Activated T-helper 17 cell treated with anti-CD3 and anti-CD28 coated beads, Interleukin-2, amount 50 U/mL, for 72 hours (primary cell): ENCODE results near the gene GCLC. TPM values are rescaled to one million over a fixed set of nuclear protein-coding genes. Genes with fewer than 3 reads are reported as not detected.
A peak's percentile ranks its signal among the peaks of the same experiment; 100 is the strongest.

ENCODE experiments used
- ATAC-seq: fragments of 150-1000 bp; cut with Tn5 transposase; replicated peaks from 2 replicates; pipeline ENCODE4 v1.10.0; 2021; ENCODE audit warnings: mild to moderate bottlenecking, moderate library complexity
- H3K27ac Mint-ChIP-seq: one replicate; pipeline ENCODE4 v1.8.0; 2022; ENCODE audit warnings: mixed read lengths
- H3K27me3 Mint-ChIP-seq: one replicate; pipeline ENCODE4 v1.8.0; 2022; ENCODE audit warnings: mixed read lengths
- H3K36me3 Mint-ChIP-seq: one replicate; pipeline ENCODE4 v1.8.0; 2022; ENCODE audit warnings: low read depth, mild to moderate bottlenecking, mixed read lengths
- H3K4me1 Mint-ChIP-seq: one replicate; pipeline ENCODE4 v1.8.0; 2022; ENCODE audit warnings: mixed read lengths
- H3K4me3 Mint-ChIP-seq: one replicate; pipeline ENCODE4 v1.8.0; 2022; ENCODE audit warnings: mild to moderate bottlenecking, mixed read lengths
- H3K9me3 Mint-ChIP-seq: one replicate; pipeline ENCODE4 v1.8.0; 2022; ENCODE audit warnings: mixed read lengths
- total RNA-seq, 2 donors: library from RNA; stranded (reverse); gene quantifications; one replicate each; pipeline ENCODE4 v1.2.3, GENCODE V29; 2022

The GCLC gene
- total RNA-seq, 2 donors from 2014 or later = 36.1 to 48.2 TPM

- peaks cover 51% of the 10 kb centered on the region for H3K36me3 Mint-ChIP-seq
- H3K27me3 Mint-ChIP-seq = no peaks in the 10 kb centered on the region
- H3K27ac Mint-ChIP-seq = peak overlapping the region; percentile 87
- H3K4me3 Mint-ChIP-seq = peak overlapping the region; percentile 87
- ATAC-seq = no peak
- no peaks in the 10 kb centered on the region for H3K9me3 Mint-ChIP-seq
- peaks cover 41% of the 10 kb centered on the region for H3K4me1 Mint-ChIP-seq
Observed at GRCh38 chr6:53543359-53544216, 1.3 kb downstream of the GCLC start.

GRCh38 chr6:53541900-53542299, 3.0 kb downstream of the GCLC start:
- Mint-ChIP-seq H3K27ac (no peak overlapping the region), H3K9me3 (no peaks in the 10 kb centered on the region), H3K4me3 (peak overlapping the region; percentile 87), H3K4me1 (peaks cover 34% of the 10 kb centered on the region), H3K36me3 (peaks cover 51% of the 10 kb centered on the region), H3K27me3 (no peaks in the 10 kb centered on the region)
- ATAC-seq = no peak

- H3K27me3 Mint-ChIP-seq = no peaks in the 10 kb centered on the region
- H3K27ac Mint-ChIP-seq = no peak overlapping the region
- H3K4me1 Mint-ChIP-seq = peaks cover 23% of the 10 kb centered on the region
- no peak for ATAC-seq
- no peaks in the 10 kb centered on the region for H3K9me3 Mint-ChIP-seq
- H3K36me3 Mint-ChIP-seq = peaks cover 51% of the 10 kb centered on the region
- peak overlapping the region; percentile 10 for H3K4me3 Mint-ChIP-seq
Observed at GRCh38 chr6:53540129-53540692, 4.7 kb downstream of the GCLC start.

GRCh38 chr6:53539561-53539960, 5.3 kb downstream of the GCLC start:
- H3K9me3 Mint-ChIP-seq = no peaks in the 10 kb centered on the region
- H3K27ac Mint-ChIP-seq = no peak overlapping the region
- H3K27me3 Mint-ChIP-seq = no peaks in the 10 kb centered on the region
- no peak for ATAC-seq
- H3K4me3 Mint-ChIP-seq = peak overlapping the region; percentile 10
- H3K4me1 Mint-ChIP-seq = peaks cover 24% of the 10 kb centered on the region
- peaks cover 54% of the 10 kb centered on the region for H3K36me3 Mint-ChIP-seq

GRCh38 chr6:53536561-53536960, 8.3 kb downstream of the GCLC start:
- H3K36me3 Mint-ChIP-seq = peaks cover 47% of the 10 kb centered on the region
- no peak for ATAC-seq
- no peaks in the 10 kb centered on the region for H3K27me3 Mint-ChIP-seq
- H3K27ac Mint-ChIP-seq = no peak overlapping the region
- H3K9me3 Mint-ChIP-seq = no peaks in the 10 kb centered on the region
- H3K4me3 Mint-ChIP-seq = no peak overlapping the region
- H3K4me1 Mint-ChIP-seq = peaks cover 22% of the 10 kb centered on the region

GRCh38 chr6:53532942-53533341, 12.0 kb downstream of the GCLC start:
- no peak overlapping the region for H3K4me3 Mint-ChIP-seq
- no peaks in the 10 kb centered on the region for H3K9me3 Mint-ChIP-seq
- no peaks in the 10 kb centered on the region for H3K27me3 Mint-ChIP-seq
- H3K4me1 Mint-ChIP-seq = peaks cover 24% of the 10 kb centered on the region
- peak overlapping the region; percentile 16 for H3K27ac Mint-ChIP-seq
- H3K36me3 Mint-ChIP-seq = peaks cover 18% of the 10 kb centered on the region
- peak; percentile 35 for ATAC-seq

GRCh38 chr6:53532061-53532797, 12.7 kb downstream of the GCLC start:
- Mint-ChIP-seq H3K9me3 (no peaks in the 10 kb centered on the region), H3K27me3 (no peaks in the 10 kb centered on the region), H3K36me3 (peaks cover 18% of the 10 kb centered on the region), H3K4me3 (no peak overlapping the region), H3K27ac (peak overlapping the region; percentile 3), H3K4me1 (peaks cover 24% of the 10 kb centered on the region)
- ATAC-seq = no peak

GRCh38 chr6:53530780-53531386, 14.0 kb downstream of the GCLC start:
- no peak overlapping the region for H3K27ac Mint-ChIP-seq
- H3K4me1 Mint-ChIP-seq = peaks cover 24% of the 10 kb centered on the region
- no peak overlapping the region for H3K4me3 Mint-ChIP-seq
- H3K36me3 Mint-ChIP-seq = peaks cover 18% of the 10 kb centered on the region
- H3K27me3 Mint-ChIP-seq = no peaks in the 10 kb centered on the region
- no peak for ATAC-seq
- no peaks in the 10 kb centered on the region for H3K9me3 Mint-ChIP-seq

GRCh38 chr6:53530346-53530745, 14.6 kb downstream of the GCLC start:
- peaks cover 18% of the 10 kb centered on the region for H3K36me3 Mint-ChIP-seq
- no peaks in the 10 kb centered on the region for H3K27me3 Mint-ChIP-seq
- ATAC-seq = no peak
- H3K4me3 Mint-ChIP-seq = no peak overlapping the region
- no peaks in the 10 kb centered on the region for H3K9me3 Mint-ChIP-seq
- peaks cover 24% of the 10 kb centered on the region for H3K4me1 Mint-ChIP-seq
- no peak overlapping the region for H3K27ac Mint-ChIP-seq

GRCh38 chr6:53529324-53530036, 15.4 kb downstream of the GCLC start:
- ATAC-seq = peak; percentile 78
- Mint-ChIP-seq H3K4me3 (no peak overlapping the region), H3K4me1 (peaks cover 23% of the 10 kb centered on the region), H3K9me3 (no peaks in the 10 kb centered on the region), H3K36me3 (peaks cover 14% of the 10 kb centered on the region), H3K27me3 (no peaks in the 10 kb centered on the region), H3K27ac (no peak overlapping the region)

- no peaks in the 10 kb centered on the region for H3K27me3 Mint-ChIP-seq
- H3K27ac Mint-ChIP-seq = no peak overlapping the region
- H3K4me1 Mint-ChIP-seq = peaks cover 18% of the 10 kb centered on the region
- H3K36me3 Mint-ChIP-seq = peaks cover 7% of the 10 kb centered on the region
- no peak for ATAC-seq
- H3K9me3 Mint-ChIP-seq = no peaks in the 10 kb centered on the region
- H3K4me3 Mint-ChIP-seq = no peak overlapping the region
Observed at GRCh38 chr6:53528107-53528506, 16.8 kb downstream of the GCLC start.

- H3K4me1 Mint-ChIP-seq = peaks cover 14% of the 10 kb centered on the region
- no peaks in the 10 kb centered on the region for H3K9me3 Mint-ChIP-seq
- ATAC-seq = no peak
- H3K27ac Mint-ChIP-seq = no peak overlapping the region
- no peaks in the 10 kb centered on the region for H3K27me3 Mint-ChIP-seq
- no peak overlapping the region for H3K4me3 Mint-ChIP-seq
- H3K36me3 Mint-ChIP-seq = peaks cover 8% of the 10 kb centered on the region
Observed at GRCh38 chr6:53527249-53527765, 17.6 kb downstream of the GCLC start.

GRCh38 chr6:53526000-53526399, 18.9 kb downstream of the GCLC start:
- Mint-ChIP-seq H3K9me3 (no peaks in the 10 kb centered on the region), H3K36me3 (peaks cover 21% of the 10 kb centered on the region), H3K4me3 (no peak overlapping the region), H3K27ac (no peak overlapping the region), H3K27me3 (no peaks in the 10 kb centered on the region), H3K4me1 (peaks cover 9% of the 10 kb centered on the region)
- no peak for ATAC-seq

GRCh38 chr6:53524455-53524815, 20.5 kb downstream of the GCLC start:
- Mint-ChIP-seq H3K4me1 (peaks cover 5% of the 10 kb centered on the region), H3K9me3 (no peaks in the 10 kb centered on the region), H3K27me3 (no peaks in the 10 kb centered on the region), H3K4me3 (no peak overlapping the region), H3K27ac (no peak overlapping the region), H3K36me3 (peaks cover 34% of the 10 kb centered on the region)
- no peak for ATAC-seq
